ENCODE measurements around the gene USP22.
A peak's percentile ranks its signal among the peaks of the same experiment; 100 is the strongest.

Gene USP22

GRCh38 chr17:21046216-21046615, 3.4 kb upstream of the USP22 start:
- DNase-seq = no peak

GRCh38 chr17:21044971-21045370, 2.2 kb upstream of the USP22 start:
- no peak for DNase-seq

- DNase-seq = peak; percentile 98
These were observed 753 bp upstream of the USP22 start for GRCh38 chr17:21043296-21044232.

- peak; percentile 70 for DNase-seq
These were observed 912 bp downstream of the USP22 start for GRCh38 chr17:21041741-21042457.

GRCh38 chr17:21039839-21040575, 2.8 kb downstream of the USP22 start:
- DNase-seq = peak; percentile 42

GRCh38 chr17:21037117-21037803, 5.6 kb downstream of the USP22 start:
- no peak for DNase-seq

GRCh38 chr17:21036361-21036881, 6.4 kb downstream of the USP22 start:
- DNase-seq = no peak

GRCh38 chr17:21035406-21035805, 7.4 kb downstream of the USP22 start:
- DNase-seq = no peak

GRCh38 chr17:21034340-21035235, 8.2 kb downstream of the USP22 start:
- DNase-seq = peak; percentile 61

- no peak for DNase-seq
These were observed 9.5 kb downstream of the USP22 start for GRCh38 chr17:21033350-21033749.

GRCh38 chr17:21031756-21032396, 10.9 kb downstream of the USP22 start:
- DNase-seq = no peak

- no peak for DNase-seq
These were observed 12.4 kb downstream of the USP22 start for GRCh38 chr17:21030375-21030774.

GRCh38 chr17:21029515-21029914, 13.3 kb downstream of the USP22 start:
- DNase-seq = no peak

- peak; percentile 44 for DNase-seq
These were observed 13.8 kb downstream of the USP22 start for GRCh38 chr17:21029036-21029435.

GRCh38 chr17:21028192-21028591, 14.6 kb downstream of the USP22 start:
- DNase-seq = no peak

GRCh38 chr17:21027031-21027430, 15.8 kb downstream of the USP22 start:
- DNase-seq = no peak

GRCh38 chr17:21025451-21025850, 17.4 kb downstream of the USP22 start:
- no peak for DNase-seq

- DNase-seq = no peak
These were observed 18.8 kb downstream of the USP22 start for GRCh38 chr17:21024024-21024423.

GRCh38 chr17:21021208-21021803, 21.5 kb downstream of the USP22 start:
- DNase-seq = no peak

GRCh38 chr17:21020622-21021021, 22.2 kb downstream of the USP22 start:
- no peak for DNase-seq

Data from CD4-positive, alpha-beta T cell treated with Interleukin-4 for 4 hours (primary cell).